ENCODE data around the gene IDI2.
A peak's percentile ranks its signal among the peaks of the same experiment; 100 is the strongest.
"Not testable (repeated sequence)": the region's sequence is repeated elsewhere in the genome, so short reads cannot be mapped to it uniquely, and the experiment has no call there.

IDI2 gene

GRCh38 chr10:1034758-1035157 lies 9.1 kb upstream of the IDI2 start:
- Mint-ChIP-seq H3K27me3 (no peaks in the 10 kb centered on the region), H3K4me1 (peaks cover 15% of the 10 kb centered on the region), H3K4me3 (no peak overlapping the region), H3K9me3 (no peaks in the 10 kb centered on the region), H3K27ac (no peak overlapping the region)
- ATAC-seq = no peak
- no peak for DNase-seq

- no peak overlapping the region for H3K27ac Mint-ChIP-seq
- H3K4me3 Mint-ChIP-seq = no peak overlapping the region
- peaks cover 15% of the 10 kb centered on the region for H3K4me1 Mint-ChIP-seq
- DNase-seq (no peak), ATAC-seq (no peak)
- H3K27me3 Mint-ChIP-seq = no peaks in the 10 kb centered on the region
- H3K9me3 Mint-ChIP-seq = no peaks in the 10 kb centered on the region
Observed at GRCh38 chr10:1033601-1034000, 7.9 kb upstream of the IDI2 start.

DNA sequence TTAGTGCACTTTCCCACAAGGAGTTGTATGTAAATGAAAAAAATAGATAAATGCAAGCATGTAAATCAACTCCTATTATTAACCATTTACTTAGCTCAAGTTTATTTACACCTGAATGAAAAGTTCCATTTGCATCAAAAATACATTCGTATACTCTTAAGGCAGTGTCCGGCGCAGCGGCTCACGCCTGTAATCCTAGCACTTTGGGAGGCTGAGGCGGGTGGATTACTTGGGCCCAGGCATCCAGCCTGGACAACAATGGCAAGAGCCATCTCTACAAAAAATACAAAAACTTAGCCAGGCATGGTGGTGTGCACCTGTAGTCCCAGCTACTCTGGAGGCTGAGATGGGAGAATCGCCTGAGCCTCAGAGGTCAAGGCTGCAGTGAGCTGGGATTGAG lies 4.2 kb upstream of the IDI2 start:
- Mint-ChIP-seq H3K27ac (no peak overlapping the region), H3K4me3 (no peak overlapping the region), H3K27me3 (no peaks in the 10 kb centered on the region), H3K4me1 (no peaks in the 10 kb centered on the region), H3K9me3 (no peaks in the 10 kb centered on the region)
- ATAC-seq = no peak
- no peak for DNase-seq

DNA sequence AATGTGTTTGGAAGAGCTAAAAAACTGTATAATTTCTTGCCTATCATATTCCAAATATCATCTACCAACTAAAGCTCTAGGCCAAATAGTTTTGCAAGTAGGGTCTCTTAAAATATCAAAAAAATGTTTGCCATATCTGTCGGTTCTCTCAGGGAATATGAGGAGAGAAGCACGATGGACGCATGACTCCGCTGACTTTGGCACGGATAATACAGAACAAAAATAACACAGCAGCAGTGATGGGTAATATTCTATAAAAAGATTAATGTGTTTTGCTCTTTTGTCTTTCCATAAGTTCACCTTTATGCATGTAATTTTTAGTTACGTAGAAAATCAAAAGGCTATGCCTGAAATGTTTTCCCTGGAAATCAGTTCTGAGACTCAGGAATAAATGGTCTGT lies 919 bp upstream of the IDI2 start:
- Mint-ChIP-seq H3K27me3 (no peaks in the 10 kb centered on the region), H3K4me3 (no peak overlapping the region), H3K4me1 (no peaks in the 10 kb centered on the region), H3K9me3 (no peaks in the 10 kb centered on the region), H3K27ac (no peak overlapping the region)
- DNase-seq = no peak
- ATAC-seq = no peak

DNA sequence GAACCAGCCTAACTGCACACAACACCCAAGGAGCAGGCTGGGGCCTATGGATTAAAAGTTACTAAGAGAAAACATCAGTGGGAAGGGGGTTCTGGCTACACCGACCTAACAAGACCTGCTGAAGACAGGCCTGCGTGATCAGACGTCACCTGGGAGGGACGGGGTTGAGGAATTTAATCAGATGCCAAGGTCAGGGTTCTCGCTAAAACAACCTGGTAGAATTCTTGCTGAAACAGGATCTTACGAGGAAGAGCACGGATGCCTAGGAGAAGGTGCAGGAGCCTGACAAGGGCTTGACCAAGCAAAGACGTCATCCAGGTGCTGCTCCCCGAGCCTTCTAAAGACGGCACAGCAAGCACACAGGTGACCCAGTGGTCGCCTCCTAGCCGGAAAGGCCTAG lies 1.6 kb downstream of the IDI2 start:
- ATAC-seq = no peak
- Mint-ChIP-seq H3K4me1 (no peaks in the 10 kb centered on the region), H3K27ac (no peak overlapping the region), H3K9me3 (no peaks in the 10 kb centered on the region), H3K4me3 (no peak overlapping the region), H3K27me3 (no peaks in the 10 kb centered on the region)
- DNase-seq = no peak

DNA sequence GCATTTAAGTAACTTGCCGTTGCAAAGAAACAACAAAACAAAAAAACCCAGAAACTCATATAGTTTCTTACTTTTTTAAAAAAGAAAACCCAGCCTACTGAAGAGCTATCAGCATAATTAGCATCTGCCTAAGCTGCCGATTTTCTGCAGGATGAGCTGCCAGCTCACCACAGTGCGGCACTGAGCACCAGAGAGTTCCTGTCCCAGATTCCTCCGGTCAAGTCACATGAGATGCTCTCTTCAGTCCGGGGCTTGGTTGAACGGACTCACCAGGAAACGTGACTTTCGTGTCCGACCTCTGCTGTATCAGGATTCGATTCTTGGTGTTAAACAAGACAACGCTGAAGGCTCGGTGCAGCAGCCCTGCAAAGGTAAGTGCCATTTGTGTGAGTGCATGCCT lies 3.2 kb downstream of the IDI2 start:
- Mint-ChIP-seq H3K4me3 (no peak overlapping the region), H3K27ac (no peak overlapping the region), H3K27me3 (no peaks in the 10 kb centered on the region), H3K4me1 (no peaks in the 10 kb centered on the region), H3K9me3 (no peaks in the 10 kb centered on the region)
- DNase-seq (no peak), ATAC-seq (no peak)

GRCh38 chr10:1020958-1021357 lies 4.7 kb downstream of the IDI2 start:
- H3K4me1 Mint-ChIP-seq = no peaks in the 10 kb centered on the region
- H3K27ac Mint-ChIP-seq = no peak overlapping the region
- no peaks in the 10 kb centered on the region for H3K9me3 Mint-ChIP-seq
- no peak overlapping the region for H3K4me3 Mint-ChIP-seq
- DNase-seq (no peak), ATAC-seq (no peak)
- H3K27me3 Mint-ChIP-seq = no peaks in the 10 kb centered on the region

DNA sequence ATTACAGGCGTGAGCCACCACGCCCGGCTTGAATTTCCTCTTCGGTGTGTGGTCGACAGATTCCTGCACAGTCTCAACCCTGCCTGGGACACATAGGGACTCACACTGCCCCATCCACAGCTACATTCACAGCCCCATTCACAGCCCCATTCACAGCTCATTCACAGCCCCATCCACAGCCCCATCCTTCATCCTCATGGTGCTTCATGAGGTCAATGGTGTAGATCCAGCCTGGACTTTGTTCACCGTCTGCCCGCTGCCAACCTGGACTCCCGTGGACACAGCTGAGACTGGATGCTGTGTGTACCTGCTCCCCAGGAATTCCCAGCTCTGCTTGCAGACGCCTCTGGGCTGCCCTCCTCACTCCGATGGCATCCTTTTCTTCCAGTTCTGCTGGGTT lies 5.2 kb downstream of the IDI2 start:
- no peak for ATAC-seq
- H3K27ac Mint-ChIP-seq = no peak overlapping the region
- H3K4me3 Mint-ChIP-seq = no peak overlapping the region
- H3K4me1 Mint-ChIP-seq = no peaks in the 10 kb centered on the region
- H3K9me3 Mint-ChIP-seq = no peaks in the 10 kb centered on the region
- no peaks in the 10 kb centered on the region for H3K27me3 Mint-ChIP-seq
- no peak for DNase-seq

DNA sequence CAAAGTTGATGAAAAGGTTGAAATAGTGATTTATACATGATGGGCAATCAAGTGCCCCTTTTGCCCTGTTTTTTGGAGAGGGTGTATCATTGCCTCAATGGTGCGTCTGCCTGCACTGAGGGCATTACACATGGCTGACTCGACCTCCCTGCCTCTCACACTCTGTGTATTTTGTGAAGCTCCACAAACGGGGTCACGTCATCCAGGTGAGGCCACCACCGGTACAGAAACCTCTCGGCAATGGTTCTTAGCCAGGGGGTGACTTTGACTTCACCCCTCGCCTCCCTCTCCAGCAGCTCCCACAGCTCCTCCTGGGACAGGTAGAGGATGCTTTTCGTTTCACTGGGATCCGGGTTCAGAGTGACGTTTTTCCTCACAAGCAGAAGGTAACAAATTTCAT lies 6.3 kb downstream of the IDI2 start:
- no peaks in the 10 kb centered on the region for H3K4me1 Mint-ChIP-seq
- no peak for ATAC-seq
- H3K27ac Mint-ChIP-seq = no peak overlapping the region
- DNase-seq = no peak
- H3K4me3 Mint-ChIP-seq = no peak overlapping the region
- no peaks in the 10 kb centered on the region for H3K27me3 Mint-ChIP-seq
- H3K9me3 Mint-ChIP-seq = no peaks in the 10 kb centered on the region

DNA sequence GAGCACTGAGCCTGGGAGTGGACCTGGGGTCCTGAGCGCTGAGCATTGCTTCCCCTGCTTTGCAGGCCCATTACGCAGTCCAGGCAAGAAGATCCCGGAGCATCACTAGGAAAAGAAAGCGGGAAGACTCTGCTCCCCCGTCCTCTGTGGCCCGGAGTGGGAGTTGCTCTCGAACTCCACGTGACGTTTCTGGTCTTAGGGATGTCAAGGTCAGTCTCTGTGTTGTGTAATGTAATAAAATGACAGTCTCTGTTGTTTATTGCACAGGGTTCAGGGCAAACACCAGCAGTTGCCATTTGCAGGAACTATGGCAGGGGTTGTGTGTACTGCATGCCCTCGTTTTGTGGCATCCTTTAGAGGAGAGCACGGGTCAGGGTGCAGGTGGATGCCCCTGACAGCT lies 10.0 kb downstream of the IDI2 start:
- ATAC-seq (no peak), DNase-seq (no peak)
- no peaks in the 10 kb centered on the region for H3K4me1 Mint-ChIP-seq
- H3K27ac Mint-ChIP-seq = peak overlapping the region in 1 of 2 donors; percentile 63
- no peaks in the 10 kb centered on the region for H3K27me3 Mint-ChIP-seq
- H3K4me3 Mint-ChIP-seq = no peak overlapping the region
- H3K9me3 Mint-ChIP-seq = no peaks in the 10 kb centered on the region

- Mint-ChIP-seq H3K4me3 (no peak overlapping the region), H3K4me1 (no peaks in the 10 kb centered on the region), H3K9me3 (no peaks in the 10 kb centered on the region), H3K27ac (peak overlapping the region in 1 of 2 donors; percentile 40), H3K27me3 (no peaks in the 10 kb centered on the region)
- no peak for ATAC-seq
- peak in 1 of 2 donors; percentile 5 for DNase-seq
Observed at GRCh38 chr10:1011696-1012095, 14.0 kb downstream of the IDI2 start.

DNA sequence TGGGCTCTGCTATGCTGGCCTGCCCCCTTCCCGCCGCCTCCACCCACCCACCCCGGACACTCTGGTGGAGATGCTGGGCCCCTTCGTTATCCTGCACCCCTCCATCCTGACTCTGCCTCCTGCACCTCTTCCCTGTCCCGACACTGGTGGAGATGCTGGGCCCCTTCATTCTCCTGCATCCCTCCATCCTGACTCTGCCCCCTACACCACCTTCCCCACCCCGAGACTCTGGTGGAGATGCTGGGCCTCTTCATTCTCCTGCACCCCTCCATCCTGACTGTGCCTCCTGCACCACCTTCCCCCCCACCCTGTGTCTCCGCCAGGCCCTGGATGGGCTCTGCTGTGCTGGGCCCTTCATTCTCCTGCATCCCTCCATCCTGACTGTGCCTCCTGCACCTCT lies 15.0 kb downstream of the IDI2 start:
- ATAC-seq (no peak), DNase-seq (peak in 1 of 2 donors; percentile 2)
- no peak overlapping the region for H3K4me3 Mint-ChIP-seq
- no peaks in the 10 kb centered on the region for H3K4me1 Mint-ChIP-seq
- no peak overlapping the region for H3K27ac Mint-ChIP-seq
- H3K27me3 Mint-ChIP-seq = no peaks in the 10 kb centered on the region
- H3K9me3 Mint-ChIP-seq = no peaks in the 10 kb centered on the region

- peak in 1 of 2 donors; percentile 3 for DNase-seq
- not testable (repeated sequence) for H3K9me3 Mint-ChIP-seq, H3K27me3 Mint-ChIP-seq, H3K4me3 Mint-ChIP-seq, H3K4me1 Mint-ChIP-seq
- peak; percentile 61 for ATAC-seq
- H3K27ac Mint-ChIP-seq = peak overlapping the region in 1 of 2 donors; percentile 84
Observed at GRCh38 chr10:1009947-1010346, 15.7 kb downstream of the IDI2 start.

DNA sequence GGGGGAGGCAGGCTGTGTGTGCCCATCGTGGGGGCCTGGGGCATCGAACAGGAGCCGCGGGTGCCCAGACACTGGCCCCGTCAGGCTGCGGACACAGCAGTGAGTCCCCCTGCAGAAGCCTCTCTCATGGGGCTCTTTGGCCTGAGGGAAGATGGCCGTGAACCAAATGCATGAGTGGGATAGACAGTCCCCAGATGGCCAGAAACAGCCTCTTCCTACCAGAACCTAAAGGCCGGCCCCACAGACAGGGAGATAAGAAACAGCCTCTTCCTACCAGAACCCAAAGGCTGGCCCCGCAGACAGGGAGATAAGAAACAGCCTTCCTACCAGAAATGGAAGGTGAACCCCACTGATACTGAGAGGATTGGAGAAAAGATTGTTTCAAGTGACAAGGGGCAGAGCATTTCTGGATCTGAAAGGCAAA lies 16.6 kb downstream of the IDI2 start:
- H3K27me3 Mint-ChIP-seq = no peaks in the 10 kb centered on the region
- peak overlapping the region in 1 of 2 donors; percentile 55 for H3K27ac Mint-ChIP-seq
- no peak overlapping the region for H3K4me3 Mint-ChIP-seq
- no peaks in the 10 kb centered on the region for H3K9me3 Mint-ChIP-seq
- H3K4me1 Mint-ChIP-seq = peaks cover 4% of the 10 kb centered on the region
- DNase-seq (peak in 1 of 2 donors; percentile 3), ATAC-seq (no peak)

DNA sequence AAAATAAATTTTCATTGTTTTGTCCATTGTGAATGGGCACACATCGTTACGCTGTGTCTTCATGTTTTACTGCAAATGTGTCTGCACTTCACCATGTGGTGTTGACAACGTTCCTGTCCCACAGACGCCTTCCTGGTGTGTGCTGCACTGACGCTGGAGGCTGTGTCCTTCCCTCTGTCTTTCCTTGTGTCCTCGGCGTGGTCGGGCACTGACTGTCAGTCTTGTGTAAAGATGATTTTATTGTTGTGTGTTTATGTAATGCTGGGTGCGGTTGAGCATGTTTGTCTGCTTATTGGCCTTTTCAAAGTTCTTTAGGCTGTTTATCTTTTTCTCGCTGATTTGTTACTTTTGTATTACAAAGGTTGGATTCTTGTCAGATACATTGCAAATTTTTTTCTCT lies 18.1 kb downstream of the IDI2 start:
- ATAC-seq = no peak
- peaks cover 4% of the 10 kb centered on the region for H3K4me1 Mint-ChIP-seq
- H3K27me3 Mint-ChIP-seq = no peaks in the 10 kb centered on the region
- H3K9me3 Mint-ChIP-seq = no peaks in the 10 kb centered on the region
- no peak for DNase-seq
- H3K4me3 Mint-ChIP-seq = no peak overlapping the region
- H3K27ac Mint-ChIP-seq = peak overlapping the region in 1 of 2 donors; percentile 30

DNA sequence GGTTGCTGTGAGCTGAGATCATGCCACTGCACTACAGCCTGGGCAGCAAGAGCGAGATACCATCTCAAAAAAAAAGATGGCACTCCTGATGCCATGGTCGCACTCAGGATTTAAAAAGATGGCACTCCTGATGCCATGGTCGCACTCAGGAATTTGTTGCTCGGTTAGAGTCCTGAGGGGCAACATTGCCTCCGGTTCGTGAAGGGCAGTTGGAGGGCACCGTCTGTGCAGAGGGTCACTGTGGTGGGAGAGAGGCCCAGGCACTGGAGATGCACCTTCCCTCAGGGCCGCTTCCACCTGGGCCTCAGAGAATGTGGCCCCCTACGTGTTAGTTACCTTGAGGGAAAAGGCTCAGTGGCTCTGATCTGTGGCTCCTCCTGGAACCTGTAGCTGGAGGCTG lies 19.1 kb downstream of the IDI2 start:
- DNase-seq (no peak), ATAC-seq (no peak)
- H3K4me1 Mint-ChIP-seq = peaks cover 5% of the 10 kb centered on the region
- no peaks in the 10 kb centered on the region for H3K9me3 Mint-ChIP-seq
- no peaks in the 10 kb centered on the region for H3K27me3 Mint-ChIP-seq
- H3K27ac Mint-ChIP-seq = peak overlapping the region in 1 of 2 donors; percentile 71
- H3K4me3 Mint-ChIP-seq = no peak overlapping the region

GRCh38 chr10:1003884-1004670 lies 21.6 kb downstream of the IDI2 start:
- ATAC-seq (no peak), DNase-seq (no peak)
- no peaks in the 10 kb centered on the region for H3K27me3 Mint-ChIP-seq
- peaks cover 8% of the 10 kb centered on the region for H3K4me1 Mint-ChIP-seq
- no peaks in the 10 kb centered on the region for H3K9me3 Mint-ChIP-seq
- no peak overlapping the region for H3K4me3 Mint-ChIP-seq
- H3K27ac Mint-ChIP-seq = peak overlapping the region in 1 of 2 donors; percentile 34
